ENCODE results near the gene TGFBRAP1.

The TGFBRAP1 gene, protein sequence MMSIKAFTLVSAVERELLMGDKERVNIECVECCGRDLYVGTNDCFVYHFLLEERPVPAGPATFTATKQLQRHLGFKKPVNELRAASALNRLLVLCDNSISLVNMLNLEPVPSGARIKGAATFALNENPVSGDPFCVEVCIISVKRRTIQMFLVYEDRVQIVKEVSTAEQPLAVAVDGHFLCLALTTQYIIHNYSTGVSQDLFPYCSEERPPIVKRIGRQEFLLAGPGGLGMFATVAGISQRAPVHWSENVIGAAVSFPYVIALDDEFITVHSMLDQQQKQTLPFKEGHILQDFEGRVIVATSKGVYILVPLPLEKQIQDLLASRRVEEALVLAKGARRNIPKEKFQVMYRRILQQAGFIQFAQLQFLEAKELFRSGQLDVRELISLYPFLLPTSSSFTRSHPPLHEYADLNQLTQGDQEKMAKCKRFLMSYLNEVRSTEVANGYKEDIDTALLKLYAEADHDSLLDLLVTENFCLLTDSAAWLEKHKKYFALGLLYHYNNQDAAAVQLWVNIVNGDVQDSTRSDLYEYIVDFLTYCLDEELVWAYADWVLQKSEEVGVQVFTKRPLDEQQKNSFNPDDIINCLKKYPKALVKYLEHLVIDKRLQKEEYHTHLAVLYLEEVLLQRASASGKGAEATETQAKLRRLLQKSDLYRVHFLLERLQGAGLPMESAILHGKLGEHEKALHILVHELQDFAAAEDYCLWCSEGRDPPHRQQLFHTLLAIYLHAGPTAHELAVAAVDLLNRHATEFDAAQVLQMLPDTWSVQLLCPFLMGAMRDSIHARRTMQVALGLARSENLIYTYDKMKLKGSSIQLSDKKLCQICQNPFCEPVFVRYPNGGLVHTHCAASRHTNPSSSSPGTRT

DNA sequence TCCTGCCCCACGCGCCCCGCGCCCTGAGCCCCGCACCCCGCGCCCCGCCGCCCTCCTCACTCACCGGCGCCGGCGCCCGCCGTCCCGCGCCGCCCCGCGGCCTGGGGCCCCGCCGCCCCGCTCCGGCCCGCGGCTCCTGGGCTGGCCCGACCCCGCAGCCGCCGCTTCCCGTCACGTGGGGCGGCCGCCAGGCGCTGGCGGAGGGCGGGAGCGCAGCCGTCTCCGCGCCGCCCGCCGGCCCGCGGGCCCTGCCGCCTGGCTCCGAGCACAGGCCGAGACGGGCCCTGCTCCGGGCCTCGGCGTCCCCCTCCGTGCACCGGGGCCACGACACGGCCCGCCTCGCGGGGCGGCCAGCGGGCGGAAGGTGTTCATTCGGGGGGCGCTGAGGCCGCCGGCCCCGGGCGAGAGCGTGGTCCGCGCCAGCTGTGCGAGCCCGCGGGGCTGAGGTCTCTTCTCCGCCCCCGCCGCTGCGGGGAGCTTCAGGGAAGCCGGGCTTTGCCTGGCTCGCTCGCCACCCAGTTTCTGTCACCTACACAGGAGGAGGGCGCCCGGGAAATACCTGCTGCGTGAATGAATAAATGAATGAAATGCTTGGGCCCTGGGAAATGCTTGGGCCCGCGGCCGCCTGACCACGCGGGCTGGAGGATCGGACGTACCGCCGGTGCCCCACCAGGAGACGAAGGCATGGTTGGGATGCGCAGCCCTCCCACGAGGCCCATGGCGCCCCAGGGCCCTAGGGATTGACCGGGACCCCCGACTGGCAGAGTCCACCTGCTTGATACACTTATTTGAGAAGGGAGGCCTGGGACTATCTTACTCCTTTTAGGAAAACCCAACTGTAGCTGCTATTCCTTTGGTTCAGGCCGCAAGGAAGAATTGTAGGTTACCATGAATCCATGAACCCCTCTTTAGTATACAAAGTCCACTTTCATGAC lies at the start of gene TGFBRAP1:
Gene TGFBRAP1 (minus strand): TSS at position 175 of the 935 bp plus-strand sequence. CDS start 21,434 bp downstream, outside the sequence.
- DNase-seq = no peak

DNA sequence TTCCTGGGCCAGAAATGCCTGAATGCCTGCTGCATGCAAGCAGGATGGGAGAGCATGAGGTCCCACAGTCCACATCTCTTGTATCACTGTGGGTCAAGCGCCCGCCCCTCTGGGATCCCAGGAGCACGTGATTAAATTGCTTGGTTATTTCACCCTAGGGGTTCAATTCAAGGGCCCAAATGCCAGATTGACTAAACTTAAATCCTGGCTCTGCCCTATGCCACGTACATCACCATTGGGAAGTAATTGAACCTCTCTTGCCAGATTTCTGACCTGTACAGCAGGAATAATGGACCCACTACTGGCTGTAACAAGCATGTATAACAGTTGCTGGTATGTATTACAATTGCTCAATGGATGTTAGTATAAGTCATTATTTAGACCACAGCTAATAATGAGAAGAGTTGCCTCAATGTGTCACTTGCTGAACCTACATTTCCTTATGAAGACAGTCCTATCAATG lies 49.4 kb upstream of the TGFBRAP1 start:
- DNase-seq = no peak

DNA sequence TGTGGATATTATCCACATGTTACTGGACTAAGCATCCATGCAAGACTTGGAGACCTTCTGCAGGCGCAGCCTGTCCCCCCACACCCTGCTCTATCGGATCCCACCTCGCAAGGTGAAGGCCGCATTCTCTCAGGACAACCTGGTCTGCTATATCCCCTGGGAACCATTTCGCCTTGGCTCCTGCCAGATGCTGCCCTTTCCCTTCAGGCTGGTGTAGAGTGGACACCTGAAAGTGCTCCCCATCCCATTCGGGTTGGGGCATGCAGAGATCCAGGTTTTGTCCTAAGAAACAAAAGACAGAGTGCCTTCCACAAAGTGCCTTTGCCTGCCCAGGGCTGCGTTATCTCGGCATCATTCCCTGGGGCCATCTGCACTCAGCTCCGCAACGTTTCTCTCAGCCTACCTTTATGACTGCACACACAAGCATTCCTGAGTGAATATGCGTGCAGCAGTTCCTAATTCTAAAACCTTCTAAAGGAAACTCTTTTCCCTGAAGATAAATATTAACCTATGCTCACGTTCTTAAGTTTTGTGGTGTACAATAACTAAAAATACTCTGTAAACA lies 48.8 kb upstream of the TGFBRAP1 start:
- no peak for DNase-seq

DNA sequence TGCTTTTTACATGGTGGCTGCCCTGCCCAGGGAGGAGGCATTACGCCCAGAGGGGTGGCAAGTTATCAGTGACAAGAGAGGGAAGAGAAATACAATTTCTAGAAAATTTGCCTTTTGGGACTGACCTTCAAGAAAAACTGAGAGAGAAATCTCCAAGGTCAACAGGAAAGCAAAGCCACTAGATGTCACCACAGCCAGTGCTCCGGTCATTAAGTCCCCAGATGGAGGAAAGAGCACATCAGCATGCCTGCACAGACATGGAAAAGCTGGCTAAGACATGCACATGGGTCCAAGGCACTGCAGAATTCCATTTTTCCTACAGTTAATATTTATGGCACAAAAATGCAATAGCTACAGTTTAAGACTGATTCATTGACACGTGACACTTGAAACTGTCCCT lies 48.3 kb upstream of the TGFBRAP1 start:
- DNase-seq = no peak

DNA sequence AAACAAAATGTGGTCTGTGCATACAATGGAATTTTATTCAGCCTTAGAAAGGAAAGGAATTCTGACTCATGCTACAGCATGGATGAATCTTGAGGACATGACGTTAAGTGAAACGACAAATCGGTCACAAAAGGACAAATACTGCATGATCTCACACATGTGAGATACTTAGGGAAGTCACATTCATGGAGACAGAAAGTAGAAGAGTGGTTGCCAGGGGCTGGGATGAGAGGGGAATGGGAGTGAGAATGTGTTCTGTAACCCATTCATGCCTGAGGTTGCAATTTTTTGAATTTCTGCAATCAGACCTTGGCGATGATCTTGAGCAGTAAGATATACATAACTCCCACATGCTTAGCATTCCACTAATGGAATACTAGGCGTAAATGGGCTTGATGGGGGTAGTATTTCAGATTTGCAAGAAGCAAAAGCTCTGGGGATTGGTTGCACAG lies 47.3 kb upstream of the TGFBRAP1 start:
- no peak for DNase-seq

DNA sequence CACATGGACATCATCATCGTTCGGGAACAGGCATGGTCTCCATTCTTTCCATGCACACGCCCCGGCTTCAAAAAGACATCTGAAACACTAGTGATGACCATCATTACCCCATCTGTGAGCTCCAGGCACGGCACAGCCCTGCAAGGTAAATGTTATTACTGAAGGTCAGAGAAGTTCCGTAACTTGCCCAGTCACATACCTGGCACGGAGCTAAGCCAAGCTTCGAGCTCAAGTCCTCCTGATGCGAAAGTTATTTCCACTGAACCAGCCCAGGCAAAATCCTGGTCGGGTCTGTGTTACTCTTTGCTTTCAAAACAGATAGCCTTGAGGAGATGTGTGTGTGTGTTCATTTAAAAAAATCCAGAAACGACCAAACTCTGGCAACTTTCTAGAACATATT lies 46.5 kb upstream of the TGFBRAP1 start:
- DNase-seq = no peak

DNA sequence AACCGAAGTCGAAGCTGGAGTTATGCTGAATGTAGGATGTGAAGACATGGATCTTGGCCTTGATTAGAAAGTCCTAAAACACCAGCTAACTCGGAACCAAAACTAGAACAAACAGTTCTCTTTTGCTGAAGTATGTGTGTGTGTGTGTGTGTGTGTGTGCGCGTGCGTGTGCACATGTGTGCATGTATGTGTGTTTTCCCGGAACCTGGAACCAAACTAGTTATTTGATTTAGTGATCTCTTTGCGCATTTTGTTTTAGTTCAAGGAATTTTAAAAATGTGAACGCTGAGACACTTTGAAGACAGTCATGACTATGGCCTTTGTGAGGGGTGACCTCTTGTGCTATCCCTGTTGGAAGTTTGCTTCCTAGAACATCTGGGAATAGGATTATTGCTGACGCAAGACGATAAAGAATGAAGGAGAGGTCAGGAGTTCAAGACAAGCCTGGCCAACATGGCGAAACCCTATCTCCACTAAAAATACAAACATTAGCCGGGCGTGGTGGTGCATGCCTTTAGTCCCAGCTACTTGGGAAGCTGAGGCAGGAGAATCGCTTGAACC lies 45.5 kb upstream of the TGFBRAP1 start:
- no peak for DNase-seq

DNA sequence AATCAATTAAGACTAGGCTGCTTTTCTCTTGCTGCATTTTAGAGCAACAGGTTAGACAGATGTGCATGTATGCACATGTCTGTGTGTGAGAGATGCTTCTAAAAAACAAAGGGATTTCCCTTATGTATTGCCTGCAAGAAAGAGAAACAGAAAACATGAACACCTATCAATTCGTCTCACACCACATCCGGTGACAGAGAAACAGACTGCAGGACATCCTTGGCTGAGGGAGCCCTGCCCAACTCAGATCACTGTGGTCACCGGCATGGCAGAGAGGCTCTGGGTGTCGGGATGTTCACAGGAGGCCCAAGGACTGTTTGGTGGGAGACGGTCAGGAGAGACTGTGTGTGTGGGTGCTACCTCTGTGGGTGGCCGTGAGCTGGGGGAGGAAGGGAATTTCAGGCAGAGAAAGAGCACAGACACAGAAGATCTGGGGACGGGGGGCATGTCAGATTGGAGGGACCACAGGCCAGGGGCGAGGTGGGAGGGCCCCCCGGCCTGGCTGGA lies 44.4 kb upstream of the TGFBRAP1 start:
- DNase-seq = no peak

DNA sequence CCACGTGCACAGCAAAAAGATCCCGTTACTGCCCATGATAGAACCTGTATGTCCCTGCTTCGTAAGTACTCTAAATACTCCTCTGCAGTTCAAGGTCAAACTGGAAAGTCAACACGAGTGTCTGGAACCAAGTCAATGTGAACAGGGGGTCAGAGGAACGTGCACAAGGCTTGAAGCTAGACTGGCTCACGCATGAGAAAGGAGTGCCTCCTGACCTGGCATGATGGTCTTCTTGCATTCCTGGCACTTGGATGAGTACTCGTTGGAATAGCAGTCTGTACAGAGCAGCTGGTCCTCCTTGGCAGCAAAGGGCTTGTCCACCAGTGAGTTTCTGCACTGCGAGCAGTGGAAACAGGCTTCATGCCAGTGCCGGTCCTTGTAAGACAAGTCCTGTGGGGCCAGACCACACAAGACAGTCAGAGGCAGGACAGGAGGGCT lies 43.8 kb upstream of the TGFBRAP1 start:
- no peak for DNase-seq

DNA sequence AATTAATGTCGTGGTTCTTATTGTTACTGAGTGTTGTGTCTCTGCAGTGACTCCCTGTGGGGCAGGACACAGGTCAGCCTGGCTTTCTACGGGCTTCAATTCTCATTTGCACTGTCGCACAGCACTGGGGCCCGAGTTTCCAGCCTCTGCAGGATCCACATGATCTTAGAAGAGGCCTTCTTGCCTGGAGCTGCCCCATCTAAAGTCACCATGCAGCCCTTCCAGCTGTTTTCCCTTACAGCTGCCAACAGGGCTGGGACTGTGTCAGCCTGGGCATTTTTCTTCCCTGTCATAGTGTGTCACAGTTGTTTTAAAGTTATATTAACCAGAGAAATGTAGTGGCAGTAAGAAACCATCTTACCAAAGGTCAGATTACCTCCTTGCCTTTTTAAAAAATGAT lies 42.3 kb upstream of the TGFBRAP1 start:
- DNase-seq = no peak

DNA sequence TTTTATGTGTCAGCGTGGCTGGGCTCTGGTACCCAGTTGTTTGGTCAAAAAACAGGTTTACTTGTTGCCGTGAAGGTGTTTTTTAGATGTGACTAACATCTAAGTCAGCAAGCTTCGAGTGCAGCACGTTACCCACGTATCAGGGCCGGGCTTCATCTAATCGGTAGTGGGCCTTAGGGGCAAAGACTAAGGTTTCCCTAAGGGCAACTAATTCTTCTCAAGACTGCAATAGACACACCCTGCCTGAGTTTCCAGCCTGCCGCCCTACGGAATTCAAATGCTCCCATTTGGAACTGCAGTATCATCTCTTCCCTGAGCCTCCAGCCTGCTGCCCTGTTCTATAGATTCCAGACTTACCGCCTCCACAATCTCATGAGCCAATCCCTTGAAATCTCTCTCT lies 41.6 kb upstream of the TGFBRAP1 start:
- no peak for DNase-seq

DNA sequence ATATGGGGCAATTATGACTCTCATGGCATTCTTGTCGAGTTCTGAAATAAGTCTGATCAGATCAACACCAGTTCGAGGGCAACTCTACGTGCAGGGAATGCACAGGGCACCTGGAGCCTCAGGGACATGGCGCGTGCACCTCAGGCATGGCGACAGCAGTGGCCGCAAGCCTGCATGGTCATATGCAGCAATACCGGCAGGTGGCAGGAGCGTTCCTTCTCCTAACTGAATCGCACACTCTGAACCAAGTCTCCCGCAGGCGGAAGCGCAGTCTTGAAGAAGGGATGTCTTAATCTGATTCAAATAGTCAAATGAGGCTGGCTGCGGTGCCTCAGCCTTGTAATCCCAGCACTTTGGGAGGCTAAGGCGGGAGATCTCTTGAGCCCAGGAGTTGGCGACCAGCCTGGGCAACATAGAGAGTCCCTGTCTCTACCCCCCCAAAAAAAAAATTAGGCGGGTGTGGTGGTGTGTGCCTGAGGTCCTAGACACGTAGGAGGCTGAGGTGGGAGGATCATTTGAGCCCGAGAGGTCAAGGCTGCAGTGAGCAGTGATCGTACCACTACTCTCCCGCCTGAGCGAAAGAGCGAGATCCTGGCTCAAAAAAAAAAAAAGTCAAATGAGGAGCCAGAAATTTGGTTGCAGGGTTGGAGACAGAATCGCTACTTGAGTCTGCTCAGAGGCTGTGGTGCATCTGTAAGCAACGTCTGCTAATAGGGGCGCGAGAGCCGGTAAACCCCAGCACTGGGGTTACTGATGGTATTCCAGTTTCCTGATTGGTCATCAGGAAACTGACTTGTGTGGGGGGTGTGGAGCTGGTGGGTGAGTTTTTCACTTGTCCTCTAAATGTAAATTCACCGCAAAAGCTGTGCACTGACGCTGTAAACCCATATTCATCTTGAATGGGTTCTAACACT lies 40.5 kb upstream of the TGFBRAP1 start:
- peak; percentile 29 for DNase-seq

DNA sequence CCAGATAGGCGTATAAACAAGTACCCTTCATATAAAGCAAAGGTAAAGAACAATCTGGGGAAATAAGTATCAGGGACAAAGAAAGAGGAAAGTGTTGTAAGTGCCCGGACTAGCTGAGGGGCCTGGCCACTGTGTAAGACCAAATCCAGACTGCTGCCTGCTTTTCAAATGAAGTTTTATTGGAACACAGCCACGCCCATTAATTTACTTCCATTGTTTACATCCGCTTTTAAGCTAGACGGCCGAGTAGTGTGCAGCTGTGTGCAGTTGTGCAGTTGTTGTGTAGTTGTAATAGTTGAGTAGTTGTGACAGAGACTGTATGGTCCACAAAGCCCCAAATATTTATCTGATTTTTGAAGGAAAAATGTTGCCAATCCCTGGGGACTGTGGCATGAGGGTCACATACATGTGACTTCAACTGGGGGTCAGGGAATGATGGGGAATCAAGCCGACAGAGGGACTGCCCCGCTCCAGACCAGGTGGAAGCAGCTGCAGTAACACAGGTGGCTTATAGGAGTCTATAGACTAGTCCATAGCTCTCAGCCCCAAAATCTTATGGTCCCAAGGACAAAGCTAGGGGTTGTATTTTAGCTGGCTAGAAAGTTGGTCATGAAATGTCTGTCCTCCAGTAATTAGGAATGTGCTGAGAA lies 39.3 kb upstream of the TGFBRAP1 start:
- DNase-seq = no peak

DNA sequence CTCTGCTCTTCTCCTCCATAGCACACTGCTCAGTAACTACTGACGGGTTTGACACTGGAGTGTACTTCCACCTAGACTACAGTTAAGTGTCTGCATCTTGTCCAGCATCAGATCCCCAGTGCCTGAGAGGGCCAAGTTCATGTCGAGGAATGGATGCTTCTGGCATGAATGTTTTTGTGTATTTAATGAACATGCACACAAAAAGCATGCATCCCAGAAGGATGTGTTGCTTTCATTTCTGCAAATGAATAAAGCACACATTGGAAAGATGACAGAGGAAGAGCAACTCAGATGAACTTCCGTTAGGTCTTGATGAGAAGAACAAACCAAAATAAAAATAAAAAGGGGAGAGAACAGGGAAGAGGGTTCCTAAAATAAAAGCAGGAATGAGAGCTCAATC lies 35.7 kb upstream of the TGFBRAP1 start:
- DNase-seq = no peak

DNA sequence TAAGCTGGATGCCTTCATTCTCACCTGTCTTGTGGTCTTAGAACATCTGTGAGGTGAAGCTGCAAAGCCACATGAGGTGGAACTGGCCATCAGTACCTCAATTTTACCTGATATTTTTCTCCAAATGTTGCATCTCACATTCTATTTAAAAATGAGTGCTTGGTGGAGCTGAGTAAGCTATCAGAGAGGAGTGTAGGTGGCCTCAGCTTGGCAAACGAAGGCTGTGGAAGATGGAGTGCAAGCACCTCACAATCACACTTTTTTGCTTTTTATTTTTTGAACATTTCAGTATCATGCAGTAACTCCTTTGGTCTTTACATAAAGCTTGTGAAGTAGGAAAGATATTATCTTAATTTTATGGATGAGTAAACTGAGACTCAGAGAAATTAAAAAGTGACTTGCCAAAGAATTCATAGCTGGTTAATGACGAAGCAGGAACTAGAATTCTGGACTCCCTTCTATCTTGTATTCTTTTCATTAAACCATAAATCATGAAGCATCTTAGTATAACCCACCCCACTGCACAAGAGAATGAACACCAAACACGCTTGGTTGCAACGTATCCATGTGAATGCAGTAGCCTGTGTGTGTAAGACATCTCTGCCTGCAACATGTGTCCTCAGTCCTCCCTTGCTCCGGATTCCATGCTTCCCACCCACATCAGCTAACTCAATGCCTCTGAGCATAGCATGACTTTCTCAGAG lies 35.1 kb upstream of the TGFBRAP1 start:
- DNase-seq = no peak

DNA sequence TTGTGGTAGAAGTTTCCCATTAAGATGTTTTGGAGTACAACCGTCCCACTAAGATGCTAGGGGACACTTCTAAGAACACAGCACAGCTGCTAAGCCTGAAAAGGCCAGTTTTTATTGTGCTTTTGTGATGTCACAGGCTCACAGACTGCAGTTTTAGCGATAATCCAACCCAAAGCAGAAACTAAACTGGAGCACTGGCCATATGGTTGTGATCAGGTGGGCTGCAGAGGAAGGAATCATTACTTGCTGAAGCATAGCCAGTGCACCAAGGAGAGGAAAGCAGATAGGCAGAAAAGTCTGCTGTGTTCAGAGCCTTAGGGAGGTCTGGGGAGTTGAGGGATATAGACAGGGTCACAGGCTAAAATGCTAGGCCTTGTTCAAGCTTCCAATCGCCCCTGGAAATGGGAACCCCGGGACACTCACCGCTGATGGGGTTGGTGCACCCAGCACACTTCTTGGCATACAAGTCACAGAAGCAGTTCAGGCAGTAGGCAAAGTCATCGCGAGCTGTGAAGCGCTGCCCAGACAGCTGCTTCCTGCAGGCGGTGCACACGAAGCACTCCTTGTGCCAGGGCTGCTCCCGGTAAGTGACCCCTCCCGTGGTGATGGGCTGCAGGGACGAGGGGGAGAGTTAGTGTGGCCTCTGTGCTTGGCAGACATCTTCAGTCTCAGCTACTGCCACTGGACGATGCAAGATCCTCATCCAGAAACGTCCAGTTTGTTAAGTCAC lies 33.5 kb upstream of the TGFBRAP1 start:
- DNase-seq = no peak

DNA sequence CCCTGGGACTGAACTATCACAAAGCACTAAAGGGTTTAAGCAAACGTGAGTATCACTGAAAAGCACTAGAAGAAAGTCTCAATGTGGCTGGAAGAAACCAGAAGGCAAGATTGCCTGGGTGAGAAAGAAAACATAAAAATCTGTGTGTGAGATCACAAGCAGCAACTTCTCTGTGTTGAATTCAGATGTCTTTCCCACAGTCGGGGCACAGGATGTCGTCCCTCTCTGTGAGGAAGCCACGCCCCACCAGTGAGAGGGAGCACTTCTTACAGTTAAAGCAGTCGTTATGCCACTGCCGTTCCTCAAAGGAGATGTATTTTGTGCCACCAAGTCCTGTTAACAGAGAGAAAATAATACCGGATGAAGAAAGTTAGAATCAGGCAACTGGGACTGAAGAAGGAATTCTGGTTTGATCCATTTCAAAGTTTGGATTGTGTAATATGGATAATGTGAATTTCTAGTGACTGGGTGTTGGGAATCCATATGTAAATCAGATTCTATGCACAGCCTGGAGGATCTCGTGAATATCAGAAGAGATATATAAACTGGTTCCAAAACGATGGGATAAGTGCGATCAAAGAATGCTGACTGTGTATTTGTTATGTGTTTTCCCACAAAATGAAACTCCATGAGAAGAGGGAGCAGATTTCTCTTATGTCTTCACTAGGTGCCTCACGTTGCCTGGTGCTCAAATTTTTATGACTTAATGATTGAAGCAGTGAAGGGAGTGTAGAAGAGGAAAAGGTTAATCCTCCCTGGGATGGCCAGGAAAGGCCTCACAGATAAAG lies 31.8 kb upstream of the TGFBRAP1 start:
- DNase-seq = no peak

DNA sequence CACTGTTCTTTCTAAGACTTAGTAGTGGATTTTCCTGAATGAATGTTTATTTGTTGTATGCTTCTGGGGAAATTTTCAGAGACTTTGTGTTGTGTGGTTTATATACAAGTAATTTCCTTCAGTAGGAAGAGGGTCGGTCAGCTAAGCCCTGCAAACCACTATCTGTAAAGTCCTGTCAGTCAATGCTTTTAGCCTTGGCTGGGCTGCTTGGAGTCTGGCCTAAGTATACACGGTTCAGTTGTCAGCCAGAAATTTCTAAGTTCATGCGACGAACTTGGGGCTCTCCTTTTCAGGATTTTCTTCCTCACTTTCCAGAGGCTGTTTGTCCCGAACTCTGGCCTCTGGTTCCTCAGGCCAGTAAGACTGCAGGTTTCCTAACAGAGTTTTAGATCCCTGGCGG lies 29.1 kb upstream of the TGFBRAP1 start:
- no peak for DNase-seq
